Neuronal stem cell (in vitro differentiated cells): ENCODE measurements around the gene CCDC15.
"Not testable (repeated sequence)": the region's sequence is repeated elsewhere in the genome, so short reads cannot be mapped to it uniquely, and the experiment has no call there.

Experiments
- DNase-seq: peaks from one replicate; pipeline ENCODE4 v3.0.0-alpha.2; 2013; ENCODE audit warnings: low spot score
- H2AFZ ChIP-seq: one replicate; pipeline ENCODE4 v1.6.1; 2013; ENCODE audit warnings: mild to moderate bottlenecking, low read length, inconsistent platforms
- H2AK5ac ChIP-seq: 2 replicates; pipeline ENCODE4 v1.6.1; 2013; ENCODE audit warnings: low read depth, mild to moderate bottlenecking, inconsistent platforms, low read length, moderate library complexity, mixed read lengths
- H2BK120ac ChIP-seq: 2 replicates; pipeline ENCODE4 v1.6.1; 2013; ENCODE audit warnings: low read depth, mild to moderate bottlenecking, inconsistent platforms, low read length, moderate library complexity, mixed read lengths
- H2BK12ac ChIP-seq: one replicate; pipeline ENCODE4 v1.6.1; 2013; ENCODE audit warnings: low read length, inconsistent platforms
- H2BK15ac ChIP-seq: 2 replicates; pipeline ENCODE4 v1.6.1; 2013; ENCODE audit warnings: mild to moderate bottlenecking, low read length, inconsistent platforms, mixed read lengths
- H2BK5ac ChIP-seq: one replicate; pipeline ENCODE4 v1.6.1; 2013; ENCODE audit warnings: inconsistent platforms, mild to moderate bottlenecking, low read length, moderate library complexity
- H3K14ac ChIP-seq: one replicate; pipeline ENCODE4 v1.6.1; 2013; ENCODE audit warnings: low read length, inconsistent platforms
- H3K18ac ChIP-seq: 2 replicates; pipeline ENCODE4 v1.6.1; 2013; ENCODE audit warnings: low read length, inconsistent platforms
- H3K23ac ChIP-seq: 2 replicates; pipeline ENCODE4 v1.6.1; 2013; ENCODE audit warnings: low read depth, mild to moderate bottlenecking, mixed read lengths, low read length, inconsistent platforms; ENCODE audit not compliant: poor library complexity
- H3K27ac ChIP-seq: replicated peaks from 3 replicates; pipeline ENCODE4 v1.5.1; 2013; ENCODE audit warnings: low read length, inconsistent platforms
- H3K27me3 ChIP-seq, 3 experiments: 2 replicates each; pipeline ENCODE4 v1.6.1; 2013; ENCODE audit warnings: low read length in 3 of 3, mild to moderate bottlenecking in 2 of 3, inconsistent platforms in 1 of 3, low read depth in 1 of 3, mixed read lengths in 1 of 3, moderate library complexity in 1 of 3; ENCODE audit not compliant: control insufficient read depth in 3 of 3, insufficient read depth in 3 of 3
- H3K36me3 ChIP-seq, 2 donors: replicated peaks in 1 of 2; 2 replicates each; pipeline ENCODE4 v1.6.1; 2013; ENCODE audit warnings: low read length in 2 of 2; ENCODE audit not compliant: control insufficient read depth in 2 of 2, insufficient read depth in 2 of 2
- H3K4ac ChIP-seq: 2 replicates; pipeline ENCODE4 v1.6.1; 2013; ENCODE audit warnings: inconsistent platforms, mild to moderate bottlenecking, low read length, moderate library complexity
- H3K4me1 ChIP-seq, 2 donors: 1 replicate in 1 of 2; 2 replicates in 1 of 2; pipeline ENCODE4 v1.6.1; 2013; ENCODE audit warnings: low read length in 2 of 2, low read depth in 1 of 2; ENCODE audit not compliant: control insufficient read depth in 2 of 2, insufficient read depth in 1 of 2
- H3K4me2 ChIP-seq: one replicate; pipeline ENCODE4 v1.6.1; 2013; ENCODE audit warnings: mild to moderate bottlenecking, low read length, inconsistent platforms; ENCODE audit not compliant: insufficient read depth, poor library complexity, severe bottlenecking
- H3K4me3 ChIP-seq, 2 donors: 2 replicates each; pipeline ENCODE4 v1.5.1; 2013; ENCODE audit warnings: low read length in 2 of 2, mild to moderate bottlenecking in 2 of 2, inconsistent platforms in 1 of 2, moderate library complexity in 1 of 2
- H3K79me1 ChIP-seq: one replicate; pipeline ENCODE4 v1.6.1; 2013; ENCODE audit warnings: low read depth, mild to moderate bottlenecking, inconsistent platforms, low read length, moderate library complexity
- H3K9ac ChIP-seq: one replicate; pipeline ENCODE4 v1.6.1; 2013; ENCODE audit warnings: mild to moderate bottlenecking, low read depth, low read length, inconsistent platforms; ENCODE audit not compliant: poor library complexity
- H3K9me3 ChIP-seq, 2 donors: replicated peaks in 1 of 2; 2 replicates each; pipeline versions ENCODE3 to v1.6.1; 2013; ENCODE audit warnings: low read length in 2 of 2, mild to moderate bottlenecking in 2 of 2, inconsistent platforms in 1 of 2, low read depth in 1 of 2, mixed read lengths in 1 of 2, moderate library complexity in 1 of 2; ENCODE audit not compliant: control insufficient read depth in 2 of 2, insufficient read depth in 1 of 2
- H4K8ac ChIP-seq: one replicate; pipeline ENCODE4 v1.6.1; 2013; ENCODE audit warnings: low read depth, mild to moderate bottlenecking, inconsistent platforms, low read length, moderate library complexity
- H4K91ac ChIP-seq: one replicate; pipeline ENCODE4 v1.6.1; 2013; ENCODE audit warnings: low read length, low read depth, mild to moderate bottlenecking, inconsistent platforms; ENCODE audit not compliant: poor library complexity
- WGBS, 2 donors: extraction: QIAGEN DNeasy Blood & Tissue Kit; methylation state at CpG; one replicate each; pipeline ENCODE4 v1.1.7; 2013; ENCODE audit warnings: missing lambda C conversion rate in 2 of 2, mixed read lengths in 1 of 2; ENCODE audit not compliant: insufficient read length in 2 of 2, insufficient replicate concordance in 1 of 2; ENCODE audit errors: extremely low coverage in 2 of 2; 5-methylcytosine and 5-hydroxymethylcytosine counted together

CCDC15 gene

DNA sequence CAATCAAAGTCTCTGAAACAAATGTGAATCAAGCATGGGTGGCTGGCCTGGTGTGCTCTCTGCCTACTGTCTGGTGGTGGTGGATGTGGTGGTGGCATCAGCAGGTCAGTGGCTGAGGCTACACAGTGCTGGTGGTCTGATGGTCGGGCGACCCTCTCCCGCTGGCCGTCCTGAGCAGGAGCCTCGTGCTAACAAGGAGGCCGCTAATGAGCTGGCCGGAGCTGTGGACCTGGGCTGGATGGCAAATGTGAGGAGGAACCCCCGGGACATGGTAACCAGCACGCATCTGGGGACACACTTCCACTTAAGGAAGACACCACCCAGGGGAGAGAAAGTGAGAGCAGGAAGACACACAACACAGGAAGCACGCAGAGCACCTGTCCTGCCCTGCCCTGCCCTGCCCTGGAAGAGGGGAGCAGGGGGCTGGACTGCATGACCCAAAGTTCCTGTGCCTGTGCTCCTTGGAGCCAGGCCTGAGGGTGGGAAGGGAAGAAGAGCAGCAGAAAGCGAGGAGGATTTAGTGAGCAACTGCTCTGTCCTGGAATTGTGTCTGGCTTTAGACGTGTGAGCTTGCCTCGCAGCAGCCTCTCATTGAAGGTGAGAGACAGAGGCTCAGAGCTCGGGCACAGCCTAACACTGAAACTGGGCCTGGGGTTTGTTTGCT is 132.8 kb downstream of the CCDC15 start:
- Histone ChIP-seq H3K9me3 (no peaks in the 10 kb centered on the region), H3K9ac (no peak overlapping the region), H2AK5ac (no peak overlapping the region), H3K4me1 (peaks cover 4 to 13% of the 10 kb centered on the region in 2 donors), H4K8ac (no peak overlapping the region), H3K23ac (no peak overlapping the region), H3K18ac (peak overlapping the region; percentile 11), H3K27me3 (no peaks in the 10 kb centered on the region), H3K36me3 (peaks cover 0 to 2% of the 10 kb centered on the region in 2 donors), H2BK15ac (no peak overlapping the region), H2BK5ac (no peak overlapping the region), H3K4me3 (no peak overlapping the region), H3K4me2 (no peak overlapping the region), H2BK12ac (no peak overlapping the region), H4K91ac (peak overlapping the region; percentile 1), H2BK120ac (no peak overlapping the region), H3K27ac (no peak overlapping the region), H3K79me1 (no peaks in the 10 kb centered on the region), H2AFZ (no peak overlapping the region), H3K14ac (no peak overlapping the region), H3K4ac (no peak overlapping the region)
- no peak for DNase-seq
- WGBS, 2 donors = no CpG with 5 or more reads among the region's 14 CpGs

DNA sequence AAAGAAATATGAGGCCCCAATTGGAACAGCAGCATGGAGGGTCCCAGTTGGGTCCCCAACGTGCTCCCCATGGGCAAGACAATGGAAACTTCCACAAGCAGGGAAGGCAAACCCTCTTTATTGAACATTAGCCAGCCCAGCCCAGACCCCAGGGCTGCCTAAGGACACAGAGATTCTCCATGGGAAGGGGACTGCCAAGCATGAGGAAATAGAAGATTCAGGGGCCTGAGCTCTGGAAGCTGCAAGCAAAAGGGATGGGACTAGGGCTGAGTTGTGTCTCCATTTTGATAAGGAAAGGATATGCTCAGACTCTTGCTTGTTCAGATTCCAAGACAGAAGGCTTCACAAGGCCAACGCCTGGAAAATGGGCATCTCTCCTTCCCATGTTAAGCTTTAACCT is 134.1 kb downstream of the CCDC15 start:
- Histone ChIP-seq H2AFZ (no peak overlapping the region), H3K79me1 (no peaks in the 10 kb centered on the region), H3K4ac (no peak overlapping the region), H3K36me3 (peaks cover 0 to 2% of the 10 kb centered on the region in 2 donors), H4K91ac (no peak overlapping the region), H3K27me3 (no peaks in the 10 kb centered on the region), H3K23ac (no peak overlapping the region), H3K9me3 (no peaks in the 10 kb centered on the region), H3K4me3 (no peak overlapping the region), H2BK15ac (no peak overlapping the region), H2BK120ac (no peak overlapping the region), H3K4me2 (no peak overlapping the region), H3K27ac (no peak overlapping the region), H2BK12ac (no peak overlapping the region), H2BK5ac (no peak overlapping the region), H3K9ac (no peak overlapping the region), H2AK5ac (no peak overlapping the region), H4K8ac (no peak overlapping the region), H3K18ac (no peak overlapping the region), H3K14ac (no peak overlapping the region), H3K4me1 (peaks cover 12 to 16% of the 10 kb centered on the region in 2 donors)
- no CpG with 5 or more reads among the region's 2 CpGs for WGBS, 2 donors
- no peak for DNase-seq

DNA sequence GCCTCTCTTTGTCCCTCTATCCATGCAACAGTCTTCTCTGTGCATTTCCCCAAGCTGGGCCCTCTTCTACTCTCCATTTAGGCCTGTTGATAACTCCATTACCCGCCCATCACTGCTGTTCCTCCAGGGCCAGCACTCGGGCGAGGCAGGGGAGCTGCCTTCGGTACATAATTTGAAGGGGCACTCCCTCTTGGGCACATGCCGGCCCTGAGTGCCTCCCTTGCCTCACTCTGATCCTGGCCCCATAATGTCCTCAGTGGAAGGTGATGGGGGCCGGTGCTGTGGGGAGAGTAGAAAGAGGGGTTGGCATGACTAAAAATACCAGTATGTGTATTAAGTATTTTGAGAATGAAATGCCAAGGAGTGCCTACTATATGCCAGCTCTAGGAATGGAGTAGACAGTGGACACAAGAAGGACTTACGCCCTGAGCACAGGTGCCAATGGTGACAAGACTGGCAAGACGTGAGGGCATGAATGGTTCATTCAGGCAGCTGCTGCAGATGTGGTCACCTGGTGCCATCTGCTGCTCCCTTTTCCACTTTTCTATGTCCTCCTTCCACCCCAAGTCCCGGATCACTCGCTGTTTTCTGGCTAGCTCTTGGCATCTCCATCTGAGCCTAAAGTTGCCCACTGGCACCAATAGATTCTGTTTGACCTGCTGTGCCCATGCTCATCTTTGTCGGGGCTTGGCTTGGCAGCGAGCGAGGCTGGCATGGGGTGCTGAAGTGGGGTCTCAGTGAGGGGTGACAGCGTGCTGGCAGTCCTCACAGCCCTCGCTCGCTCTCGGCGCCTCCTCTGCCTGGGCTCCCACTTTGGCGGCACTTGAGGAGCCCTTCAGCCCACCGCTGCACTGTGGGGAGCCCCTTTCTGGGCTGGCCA is 134.8 kb downstream of the CCDC15 start:
- H3K27ac ChIP-seq = no peak overlapping the region
- H3K4me2 ChIP-seq = no peak overlapping the region
- DNase-seq = no peak
- no peaks in the 10 kb centered on the region for H3K9me3 ChIP-seq
- H3K14ac ChIP-seq = no peak overlapping the region
- H3K4me1 ChIP-seq = peaks cover 10 to 12% of the 10 kb centered on the region in 2 donors
- H3K27me3 ChIP-seq = no peaks in the 10 kb centered on the region
- H2AFZ ChIP-seq = no peak overlapping the region
- H2BK15ac ChIP-seq = peak overlapping the region; percentile 22
- H3K79me1 ChIP-seq = no peaks in the 10 kb centered on the region
- H3K23ac ChIP-seq = no peak overlapping the region
- H3K36me3 ChIP-seq = peaks cover 0 to 2% of the 10 kb centered on the region in 2 donors
- no peak overlapping the region for H3K4me3 ChIP-seq
- H2AK5ac ChIP-seq = no peak overlapping the region
- H2BK12ac ChIP-seq = no peak overlapping the region
- WGBS, 2 donors = no CpG with 5 or more reads among the region's 20 CpGs
- no peak overlapping the region for H2BK5ac ChIP-seq
- H3K9ac ChIP-seq = no peak overlapping the region
- no peak overlapping the region for H3K4ac ChIP-seq
- H2BK120ac ChIP-seq = no peak overlapping the region
- no peak overlapping the region for H4K91ac ChIP-seq
- H4K8ac ChIP-seq = no peak overlapping the region
- H3K18ac ChIP-seq = no peak overlapping the region

DNA sequence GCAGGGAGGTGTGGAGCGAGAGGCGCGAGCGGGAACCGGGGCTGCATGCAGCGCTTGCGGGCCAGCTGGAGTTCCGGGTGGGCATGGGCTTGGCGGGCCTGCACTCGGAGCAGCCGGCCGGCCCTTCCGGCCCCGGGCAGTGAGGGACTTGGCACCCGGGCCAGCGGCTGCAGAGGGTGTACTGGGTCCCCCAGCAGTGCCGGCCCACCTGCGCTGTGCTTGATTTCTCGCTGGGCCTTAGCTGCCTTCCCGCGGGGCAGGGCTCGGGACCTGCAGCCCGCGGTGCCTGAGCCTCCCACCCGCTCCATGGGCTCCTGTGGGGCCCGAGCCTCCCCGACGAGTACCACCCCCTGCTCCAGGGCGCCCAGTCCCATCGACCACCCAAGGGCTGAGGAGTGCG is 135.5 kb downstream of the CCDC15 start:
- not testable (repeated sequence) for H4K8ac ChIP-seq, H3K23ac ChIP-seq, H3K9me3 ChIP-seq, H3K36me3 ChIP-seq, H4K91ac ChIP-seq, H3K4me3 ChIP-seq, H3K27me3 ChIP-seq, H3K18ac ChIP-seq, H3K9ac ChIP-seq, H2BK15ac ChIP-seq, H3K27ac ChIP-seq, H2BK120ac ChIP-seq, H2BK12ac ChIP-seq, H2AFZ ChIP-seq, H3K4me2 ChIP-seq, H3K4ac ChIP-seq, DNase-seq, H2BK5ac ChIP-seq, H3K14ac ChIP-seq, H2AK5ac ChIP-seq, H3K79me1 ChIP-seq
- peaks cover 10 to 12% of the 10 kb centered on the region in 2 donors for H3K4me1 ChIP-seq
- no CpG with 5 or more reads among the region's 31 CpGs for WGBS, 2 donors
